Endothelial cell (in vitro differentiated cells): Measurements from ENCODE around the gene LAMB3. TPM values are rescaled to one million over a fixed set of nuclear protein-coding genes. Genes with fewer than 3 reads are reported as not detected.

Experiments used
- DNase-seq: peaks from one replicate; pipeline ENCODE4 v3.0.0; 2021; ENCODE audit warnings: low spot score
- H3K27ac Mint-ChIP-seq: one replicate; pipeline ENCODE4 v1.8.0; 2021; ENCODE audit warnings: mixed read lengths, inconsistent platforms; ENCODE audit not compliant: unreplicated experiment
- H3K27me3 Mint-ChIP-seq: one replicate; pipeline ENCODE4 v1.8.0; 2021; ENCODE audit warnings: mild to moderate bottlenecking, moderate library complexity, mixed read lengths, inconsistent platforms; ENCODE audit not compliant: unreplicated experiment
- H3K36me3 Mint-ChIP-seq: one replicate; pipeline ENCODE4 v1.8.0; 2021; ENCODE audit warnings: mild to moderate bottlenecking, low read depth, mixed read lengths, inconsistent platforms; ENCODE audit not compliant: unreplicated experiment
- H3K4me1 Mint-ChIP-seq: one replicate; pipeline ENCODE4 v1.8.0; 2021; ENCODE audit warnings: mild to moderate bottlenecking, mixed read lengths, inconsistent platforms; ENCODE audit not compliant: unreplicated experiment
- H3K4me3 Mint-ChIP-seq: one replicate; pipeline ENCODE4 v1.8.0; 2021; ENCODE audit warnings: mild to moderate bottlenecking, mixed read lengths, inconsistent platforms; ENCODE audit not compliant: unreplicated experiment
- H3K9me3 Mint-ChIP-seq: one replicate; pipeline ENCODE4 v1.8.0; 2021; ENCODE audit warnings: mixed read lengths, inconsistent platforms; ENCODE audit not compliant: unreplicated experiment
- total RNA-seq: library from RNA; stranded (reverse); fragmentation: NEBNext Ultra II Directional; extraction: Animal tissue kit (Norgen Biotek cat#: 25700); gene quantifications from one replicate; pipeline ENCODE4 v1.2.1, GENCODE V29; 2021; ENCODE audit not compliant: unreplicated experiment
- TF ChIP-seq, protein P1 (sequence below): fragments of 200-600 bp; sonication (generic); IDR thresholded peaks from one replicate; pipeline ENCODE4 v1.5.0; 2021; ENCODE audit warnings: antibody characterized with exemption; ENCODE audit not compliant: unreplicated experiment

The LAMB3 gene
- total RNA-seq, 1 donor from 2014 or later, result 0.21 TPM

DNA sequence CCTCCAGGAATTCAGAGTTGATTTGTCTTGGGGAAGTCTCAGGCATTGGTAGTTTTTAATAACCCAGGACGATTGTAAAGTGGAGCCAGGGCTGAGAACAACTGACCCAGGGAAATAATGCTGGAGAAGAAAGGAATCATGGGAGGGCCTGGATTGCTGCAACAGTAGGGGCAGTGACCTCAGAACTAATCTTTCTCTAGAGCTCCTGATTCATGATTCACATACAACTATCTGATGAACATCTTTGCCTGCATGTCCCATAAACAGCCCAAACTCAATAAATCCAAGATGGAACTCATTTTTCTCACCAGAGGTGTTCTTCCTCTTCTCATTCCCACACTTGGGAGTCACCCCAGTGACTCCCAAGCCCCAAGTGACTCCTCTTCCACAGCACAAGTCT lies 14.9 kb upstream of the LAMB3 start:
- H3K9me3 Mint-ChIP-seq, result no peaks in the 10 kb centered on the region
- H3K4me1 Mint-ChIP-seq, result no peaks in the 10 kb centered on the region
- H3K27me3 Mint-ChIP-seq, result peaks cover 8% of the 10 kb centered on the region
- DNase-seq, result no peak
- no peak overlapping the region for H3K27ac Mint-ChIP-seq
- H3K4me3 Mint-ChIP-seq, result no peak overlapping the region
- H3K36me3 Mint-ChIP-seq, result no peaks in the 10 kb centered on the region
- TF ChIP-seq, protein P1, sequence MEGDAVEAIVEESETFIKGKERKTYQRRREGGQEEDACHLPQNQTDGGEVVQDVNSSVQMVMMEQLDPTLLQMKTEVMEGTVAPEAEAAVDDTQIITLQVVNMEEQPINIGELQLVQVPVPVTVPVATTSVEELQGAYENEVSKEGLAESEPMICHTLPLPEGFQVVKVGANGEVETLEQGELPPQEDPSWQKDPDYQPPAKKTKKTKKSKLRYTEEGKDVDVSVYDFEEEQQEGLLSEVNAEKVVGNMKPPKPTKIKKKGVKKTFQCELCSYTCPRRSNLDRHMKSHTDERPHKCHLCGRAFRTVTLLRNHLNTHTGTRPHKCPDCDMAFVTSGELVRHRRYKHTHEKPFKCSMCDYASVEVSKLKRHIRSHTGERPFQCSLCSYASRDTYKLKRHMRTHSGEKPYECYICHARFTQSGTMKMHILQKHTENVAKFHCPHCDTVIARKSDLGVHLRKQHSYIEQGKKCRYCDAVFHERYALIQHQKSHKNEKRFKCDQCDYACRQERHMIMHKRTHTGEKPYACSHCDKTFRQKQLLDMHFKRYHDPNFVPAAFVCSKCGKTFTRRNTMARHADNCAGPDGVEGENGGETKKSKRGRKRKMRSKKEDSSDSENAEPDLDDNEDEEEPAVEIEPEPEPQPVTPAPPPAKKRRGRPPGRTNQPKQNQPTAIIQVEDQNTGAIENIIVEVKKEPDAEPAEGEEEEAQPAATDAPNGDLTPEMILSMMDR, result no peak

DNA sequence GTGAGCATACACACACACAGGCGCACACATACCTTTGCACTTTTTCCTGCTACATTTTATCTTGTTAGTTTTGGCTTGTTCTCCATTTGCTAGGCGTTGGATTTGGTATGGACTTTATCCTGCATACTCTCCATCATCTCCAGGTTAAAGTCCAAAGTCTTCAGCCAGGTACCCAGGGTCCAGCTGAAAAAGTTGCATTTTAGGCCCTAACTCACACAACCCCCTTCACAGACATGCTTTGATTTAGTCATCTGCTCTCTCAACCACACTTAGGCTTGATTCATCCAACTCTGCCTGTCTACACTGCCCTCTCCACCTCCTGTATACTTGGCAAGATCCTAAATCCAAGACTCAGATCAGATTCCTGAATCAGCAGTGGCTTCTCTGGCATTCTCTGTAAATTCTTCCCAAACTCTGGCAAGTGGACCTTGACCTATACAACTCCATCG lies 10.7 kb upstream of the LAMB3 start:
- H3K36me3 Mint-ChIP-seq, result no peaks in the 10 kb centered on the region

DNA sequence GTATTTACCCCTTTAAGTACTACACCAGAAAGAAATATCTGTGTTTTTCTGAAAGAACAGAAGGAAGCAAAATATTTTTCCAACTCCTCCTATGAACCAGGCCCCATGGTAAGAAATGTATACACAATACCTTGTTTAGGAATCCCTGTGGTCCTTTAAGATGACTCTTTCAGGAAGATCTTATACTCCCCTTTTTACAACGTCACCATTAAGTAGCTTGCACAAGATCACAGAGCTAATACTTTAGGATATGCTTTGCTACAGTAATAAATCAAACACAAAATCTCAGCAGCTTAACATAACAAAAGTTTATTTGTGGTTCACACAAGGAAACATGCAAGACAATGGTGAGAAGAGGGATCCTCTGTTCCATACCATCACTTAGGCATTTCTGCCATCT lies 8.8 kb upstream of the LAMB3 start:
- DNase-seq, result no peak
- H3K9me3 Mint-ChIP-seq, result no peaks in the 10 kb centered on the region
- TF ChIP-seq, protein P1, result no peak
- no peak overlapping the region for H3K4me3 Mint-ChIP-seq
- no peaks in the 10 kb centered on the region for H3K36me3 Mint-ChIP-seq
- peaks cover 21% of the 10 kb centered on the region for H3K4me1 Mint-ChIP-seq
- H3K27ac Mint-ChIP-seq, result no peak overlapping the region
- peaks cover 10% of the 10 kb centered on the region for H3K27me3 Mint-ChIP-seq

More for the DNA sequence above, 10.7 kb upstream of the LAMB3 start:
- peaks cover 2% of the 10 kb centered on the region for H3K27me3 Mint-ChIP-seq
- peaks cover 21% of the 10 kb centered on the region for H3K4me1 Mint-ChIP-seq
- no peak overlapping the region for H3K27ac Mint-ChIP-seq
- TF ChIP-seq, protein P1, result no peak
- H3K9me3 Mint-ChIP-seq, result no peaks in the 10 kb centered on the region
- no peak for DNase-seq
- no peak overlapping the region for H3K4me3 Mint-ChIP-seq

DNA sequence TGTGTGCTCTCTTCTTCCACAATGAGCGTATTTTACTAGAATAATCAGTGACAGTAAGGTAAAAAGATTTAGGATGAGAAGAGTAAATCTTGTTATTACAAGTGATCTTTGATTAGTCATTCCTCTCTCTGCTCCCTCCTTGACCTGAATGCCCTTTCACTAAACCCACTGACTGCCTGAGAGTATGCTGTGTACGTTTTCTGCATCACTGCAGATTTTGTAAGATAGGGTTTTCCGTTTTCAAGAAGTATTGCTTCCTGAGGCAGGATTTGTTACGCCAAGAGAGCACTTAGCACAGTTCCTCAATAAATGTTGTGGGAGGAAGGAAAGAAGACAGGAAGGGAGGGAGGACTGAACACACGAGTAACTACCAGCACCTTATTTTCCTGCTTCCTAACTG lies 7.7 kb upstream of the LAMB3 start:
- DNase-seq, result no peak
- no peaks in the 10 kb centered on the region for H3K9me3 Mint-ChIP-seq
- H3K36me3 Mint-ChIP-seq, result no peaks in the 10 kb centered on the region
- TF ChIP-seq, protein P1, result no peak
- H3K27me3 Mint-ChIP-seq, result peaks cover 9% of the 10 kb centered on the region
- H3K4me3 Mint-ChIP-seq, result no peak overlapping the region
- H3K27ac Mint-ChIP-seq, result no peak overlapping the region
- peaks cover 21% of the 10 kb centered on the region for H3K4me1 Mint-ChIP-seq

DNA sequence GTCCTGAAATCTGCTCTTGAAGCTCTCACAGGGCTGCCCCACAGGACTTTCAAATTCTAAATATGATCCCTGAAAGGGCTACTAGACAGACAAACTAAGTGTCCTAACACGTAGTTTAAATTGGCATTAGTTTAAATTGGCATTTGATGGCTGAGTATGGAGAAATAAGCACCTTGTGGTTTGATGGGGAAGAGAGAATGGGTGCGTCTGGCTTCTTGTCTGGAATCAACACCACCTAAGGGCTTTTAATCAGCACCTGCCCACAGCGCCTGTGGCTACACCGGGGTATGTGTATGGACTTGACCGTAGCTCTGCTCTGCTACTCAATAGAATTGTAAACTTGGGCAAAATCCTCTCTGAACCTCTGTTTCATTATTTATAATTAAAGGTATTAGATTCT lies 5.7 kb upstream of the LAMB3 start:
- TF ChIP-seq, protein P1, result no peak
- H3K4me3 Mint-ChIP-seq, result no peak overlapping the region
- H3K27me3 Mint-ChIP-seq, result peaks cover 9% of the 10 kb centered on the region
- no peaks in the 10 kb centered on the region for H3K36me3 Mint-ChIP-seq
- H3K9me3 Mint-ChIP-seq, result no peaks in the 10 kb centered on the region
- peaks cover 21% of the 10 kb centered on the region for H3K4me1 Mint-ChIP-seq
- H3K27ac Mint-ChIP-seq, result no peak overlapping the region
- DNase-seq, result no peak
